Chondrocyte (in vitro differentiated cells): Measurements from ENCODE around the gene LARGE1. TPM values are rescaled to one million over a fixed set of nuclear protein-coding genes. Genes with fewer than 3 reads are reported as not detected.

Source experiments
- DNase-seq: peaks from one replicate; pipeline ENCODE4 v3.0.0; 2021; ENCODE audit warnings: mixed read lengths, low spot score
- H3K27ac Mint-ChIP-seq: one replicate; pipeline ENCODE4 v1.8.0; 2021; ENCODE audit warnings: mild to moderate bottlenecking, moderate library complexity, mixed read lengths; ENCODE audit not compliant: unreplicated experiment
- H3K27me3 Mint-ChIP-seq: 2 replicates; pipeline ENCODE4 v1.8.0; 2021; ENCODE audit warnings: low read depth, mixed read lengths
- H3K36me3 Mint-ChIP-seq: 2 replicates; pipeline ENCODE4 v1.8.0; 2021; ENCODE audit warnings: low read depth, mixed read lengths
- H3K4me1 Mint-ChIP-seq: 2 replicates; pipeline ENCODE4 v1.8.0; 2021; ENCODE audit warnings: low read depth, mild to moderate bottlenecking, mixed read lengths
- H3K4me3 Mint-ChIP-seq: one replicate; pipeline ENCODE4 v1.8.0; 2021; ENCODE audit warnings: mild to moderate bottlenecking, moderate library complexity, mixed read lengths; ENCODE audit not compliant: unreplicated experiment
- H3K9me3 Mint-ChIP-seq: 2 replicates; pipeline ENCODE4 v1.8.0; 2021; ENCODE audit warnings: low read depth, mixed read lengths
- CTCF ChIP-seq: fragments of 200-600 bp; sonication (generic); IDR thresholded peaks from 2 replicates; pipeline ENCODE4 v1.5.0; 2021; ENCODE audit warnings: antibody characterized with exemption, mild to moderate bottlenecking, moderate library complexity
- total RNA-seq: library from RNA; stranded (reverse); gene quantifications from 3 replicates; pipeline ENCODE4 v1.2.1, GENCODE V29; 2021

LARGE1 gene
- total RNA-seq, 1 donor from 2014 or later: 21.3 TPM

- no peak overlapping the region for H3K27ac Mint-ChIP-seq
- no peak for DNase-seq
- peaks cover 2% of the 10 kb centered on the region for H3K9me3 Mint-ChIP-seq
- no peak overlapping the region for H3K4me3 Mint-ChIP-seq
- no peak for TF ChIP-seq CTCF
- no peaks in the 10 kb centered on the region for H3K36me3 Mint-ChIP-seq
- no peaks in the 10 kb centered on the region for H3K27me3 Mint-ChIP-seq
- H3K4me1 Mint-ChIP-seq: peaks cover 26% of the 10 kb centered on the region
These were observed 114.1 kb downstream of the LARGE1 start for GRCh38 chr22:33806191-33806590.

GRCh38 chr22:33803371-33804282, 116.6 kb downstream of the LARGE1 start:
- peaks cover 2% of the 10 kb centered on the region for H3K9me3 Mint-ChIP-seq
- no peak for DNase-seq
- H3K36me3 Mint-ChIP-seq: no peaks in the 10 kb centered on the region
- no peak for TF ChIP-seq CTCF
- H3K27ac Mint-ChIP-seq: peak overlapping the region; percentile 86
- peaks cover 25% of the 10 kb centered on the region for H3K4me1 Mint-ChIP-seq
- no peaks in the 10 kb centered on the region for H3K27me3 Mint-ChIP-seq
- H3K4me3 Mint-ChIP-seq: no peak overlapping the region

DNA sequence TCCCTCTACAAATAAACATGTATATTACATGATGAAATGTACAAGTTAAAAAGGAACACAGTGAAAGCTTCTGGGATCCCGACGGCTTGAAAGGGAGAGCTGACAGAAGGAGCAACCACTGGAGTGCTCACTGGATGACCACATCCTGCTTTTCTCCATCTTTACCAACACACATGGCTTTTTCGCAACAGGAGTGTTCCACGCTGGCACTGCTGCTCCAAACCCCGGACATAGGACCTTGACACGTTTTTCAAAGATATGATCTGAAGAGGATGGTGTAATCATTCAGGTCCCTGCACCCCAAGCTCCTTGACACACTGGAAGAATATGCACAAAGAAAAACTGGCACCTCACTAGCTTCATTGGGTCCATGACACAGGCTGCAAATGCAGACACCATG, 121.9 kb downstream of the LARGE1 start:
- Mint-ChIP-seq H3K4me1 (peaks cover 10% of the 10 kb centered on the region), H3K36me3 (no peaks in the 10 kb centered on the region), H3K27me3 (no peaks in the 10 kb centered on the region), H3K9me3 (peaks cover 2% of the 10 kb centered on the region), H3K27ac (no peak overlapping the region), H3K4me3 (no peak overlapping the region)
- no peak for DNase-seq
- no peak for TF ChIP-seq CTCF

DNA sequence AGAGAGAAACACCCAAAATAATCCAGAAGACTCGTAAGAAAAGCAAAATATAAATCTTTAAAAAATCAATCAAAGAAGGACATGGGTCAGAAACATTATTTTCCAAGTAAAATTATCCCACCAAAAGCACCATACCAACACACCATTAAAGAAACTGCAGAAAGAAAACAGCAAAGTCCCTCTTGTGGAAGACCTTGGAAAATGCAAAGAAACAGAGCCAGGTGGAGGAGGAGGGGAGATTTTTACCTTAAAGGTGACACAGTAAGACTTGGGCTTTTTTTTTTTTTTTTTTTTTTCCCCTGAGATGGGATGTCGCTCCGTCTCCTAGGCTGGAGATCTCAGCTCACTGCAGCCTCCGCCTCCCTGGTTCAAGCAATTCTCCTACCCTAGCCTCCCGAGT, 123.8 kb downstream of the LARGE1 start:
- Mint-ChIP-seq H3K9me3 (no peaks in the 10 kb centered on the region), H3K27ac (no peak overlapping the region), H3K4me3 (no peak overlapping the region), H3K27me3 (no peaks in the 10 kb centered on the region), H3K4me1 (peaks cover 8% of the 10 kb centered on the region), H3K36me3 (no peaks in the 10 kb centered on the region)
- no peak for DNase-seq
- peak; percentile 46 for TF ChIP-seq CTCF

GRCh38 chr22:33793475-33793874, 126.8 kb downstream of the LARGE1 start:
- DNase-seq: no peak
- Mint-ChIP-seq H3K27me3 (no peaks in the 10 kb centered on the region), H3K4me1 (peaks cover 8% of the 10 kb centered on the region), H3K36me3 (peaks cover 2% of the 10 kb centered on the region), H3K27ac (peak overlapping the region; percentile 29), H3K4me3 (no peak overlapping the region), H3K9me3 (peaks cover 6% of the 10 kb centered on the region)
- TF ChIP-seq CTCF: no peak
